HepG2 (cell line): ENCODE measurements around the gene GAS2L2.

Experiments used
- NFATC3 ChIP-seq: sonication (generic); formaldehyde crosslinking; IDR thresholded peaks from 2 replicates; pipeline ENCODE4 v1.5.1; 2020; ENCODE audit warnings: mild to moderate bottlenecking, missing genetic modification reagents
- PHF8 ChIP-seq: sonication (generic); formaldehyde crosslinking; IDR thresholded peaks from 2 replicates; pipeline ENCODE4 v1.5.0; 2020; ENCODE audit warnings: missing genetic modification reagents
- RAD21 ChIP-seq: fragments of 450-650 bp; formaldehyde crosslinking; IDR thresholded peaks from 2 replicates; pipeline ENCODE4 v1.5.0; 2020; ENCODE audit warnings: mild to moderate bottlenecking
- TCF12 ChIP-seq, 2 experiments: fragments of 450-650 bp in 1 of 2; sonication (generic) in 1 of 2; formaldehyde crosslinking in 1 of 2; IDR thresholded peaks; 2 replicates each; pipeline versions ENCODE4 v1.6.1 to v1.8.0; 2017 to 2022; ENCODE audit warnings: antibody characterized with exemption in 1 of 2, mild to moderate bottlenecking in 1 of 2, missing genetic modification reagents in 1 of 2, moderate library complexity in 1 of 2
- TF ChIP-seq, protein P1 (sequence below): IDR thresholded peaks from 2 replicates; pipeline ENCODE4 v1.6.1; 2016; ENCODE audit warnings: mild to moderate bottlenecking
- TF ChIP-seq, protein P2 (sequence below): sonication (generic); formaldehyde crosslinking; IDR thresholded peaks from 2 replicates; pipeline ENCODE4 v1.5.0; 2020; ENCODE audit warnings: mild to moderate bottlenecking, missing genetic modification reagents, moderate library complexity
- TF ChIP-seq, protein P3 (sequence below), 2 experiments: sonication (generic) in 1 of 2; formaldehyde crosslinking in 1 of 2; IDR thresholded peaks; 2 replicates each; pipeline versions ENCODE4 v1.5.1 to v1.6.1; 2011 to 2020; ENCODE audit warnings: borderline replicate concordance in 1 of 2, low read depth in 1 of 2, low read length in 1 of 2, mild to moderate bottlenecking in 1 of 2, missing genetic modification reagents in 1 of 2, moderate library complexity in 1 of 2

DNA sequence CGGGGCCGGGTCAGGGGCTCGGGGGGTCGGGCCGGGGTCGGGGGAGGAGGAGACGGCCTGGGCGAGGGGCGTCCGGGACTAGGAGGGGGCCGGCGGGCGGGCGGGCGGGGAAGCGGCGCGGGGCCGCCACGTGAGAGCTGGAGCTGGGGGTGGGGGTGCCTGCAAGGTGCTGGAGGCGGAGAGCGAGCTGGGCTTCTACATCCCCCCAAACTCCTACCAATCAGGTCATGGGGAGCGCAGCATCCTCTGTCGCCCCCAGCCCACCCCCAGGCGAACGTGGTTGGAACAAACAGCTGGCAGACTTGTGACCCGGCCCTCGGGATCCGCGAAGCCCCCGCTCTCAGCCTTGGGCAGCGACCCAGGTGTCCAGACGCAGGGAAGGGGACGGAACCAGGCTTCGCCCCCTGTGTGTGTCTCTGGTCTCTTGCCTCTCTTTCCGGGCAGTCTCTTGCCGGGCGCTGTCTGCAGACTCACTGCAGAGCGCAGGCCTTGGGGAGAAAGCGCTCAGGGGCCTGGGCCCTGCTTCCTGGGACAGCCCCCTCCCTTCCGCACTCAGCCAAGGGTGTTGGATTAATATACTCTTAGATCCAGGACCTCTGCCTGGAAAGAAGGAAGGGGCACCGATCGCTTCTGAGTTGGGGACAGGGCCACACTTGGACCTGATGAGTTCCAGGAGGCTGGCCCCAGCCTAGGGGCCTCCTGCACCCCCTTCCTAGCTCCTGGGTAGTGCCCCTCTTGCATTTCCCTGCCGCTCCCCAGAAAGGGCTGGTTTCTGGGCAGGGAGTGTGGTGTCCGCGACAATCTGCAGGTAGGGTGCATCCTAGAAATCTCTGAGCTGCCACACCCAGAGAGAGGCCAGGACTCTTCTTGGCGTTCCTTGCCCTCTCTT, 20.9 kb downstream of the GAS2L2 start:
- no peak for TF ChIP-seq NFATC3 (CRISPR knock-in tag)
- TF ChIP-seq PHF8 (CRISPR knock-in tag): no peak; the same call in 1 of the 2 replicates
- TF ChIP-seq, protein P1, sequence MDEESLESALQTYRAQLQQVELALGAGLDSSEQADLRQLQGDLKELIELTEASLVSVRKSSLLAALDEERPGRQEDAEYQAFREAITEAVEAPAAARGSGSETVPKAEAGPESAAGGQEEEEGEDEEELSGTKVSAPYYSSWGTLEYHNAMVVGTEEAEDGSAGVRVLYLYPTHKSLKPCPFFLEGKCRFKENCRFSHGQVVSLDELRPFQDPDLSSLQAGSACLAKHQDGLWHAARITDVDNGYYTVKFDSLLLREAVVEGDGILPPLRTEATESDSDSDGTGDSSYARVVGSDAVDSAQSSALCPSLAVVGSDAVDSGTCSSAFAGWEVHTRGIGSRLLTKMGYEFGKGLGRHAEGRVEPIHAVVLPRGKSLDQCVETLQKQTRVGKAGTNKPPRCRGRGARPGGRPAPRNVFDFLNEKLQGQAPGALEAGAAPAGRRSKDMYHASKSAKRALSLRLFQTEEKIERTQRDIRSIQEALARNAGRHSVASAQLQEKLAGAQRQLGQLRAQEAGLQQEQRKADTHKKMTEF (CRISPR knock-in tag): no peak
- TF ChIP-seq, protein P2, sequence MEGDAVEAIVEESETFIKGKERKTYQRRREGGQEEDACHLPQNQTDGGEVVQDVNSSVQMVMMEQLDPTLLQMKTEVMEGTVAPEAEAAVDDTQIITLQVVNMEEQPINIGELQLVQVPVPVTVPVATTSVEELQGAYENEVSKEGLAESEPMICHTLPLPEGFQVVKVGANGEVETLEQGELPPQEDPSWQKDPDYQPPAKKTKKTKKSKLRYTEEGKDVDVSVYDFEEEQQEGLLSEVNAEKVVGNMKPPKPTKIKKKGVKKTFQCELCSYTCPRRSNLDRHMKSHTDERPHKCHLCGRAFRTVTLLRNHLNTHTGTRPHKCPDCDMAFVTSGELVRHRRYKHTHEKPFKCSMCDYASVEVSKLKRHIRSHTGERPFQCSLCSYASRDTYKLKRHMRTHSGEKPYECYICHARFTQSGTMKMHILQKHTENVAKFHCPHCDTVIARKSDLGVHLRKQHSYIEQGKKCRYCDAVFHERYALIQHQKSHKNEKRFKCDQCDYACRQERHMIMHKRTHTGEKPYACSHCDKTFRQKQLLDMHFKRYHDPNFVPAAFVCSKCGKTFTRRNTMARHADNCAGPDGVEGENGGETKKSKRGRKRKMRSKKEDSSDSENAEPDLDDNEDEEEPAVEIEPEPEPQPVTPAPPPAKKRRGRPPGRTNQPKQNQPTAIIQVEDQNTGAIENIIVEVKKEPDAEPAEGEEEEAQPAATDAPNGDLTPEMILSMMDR (CRISPR knock-in tag): no peak
- TF ChIP-seq, protein P3, sequence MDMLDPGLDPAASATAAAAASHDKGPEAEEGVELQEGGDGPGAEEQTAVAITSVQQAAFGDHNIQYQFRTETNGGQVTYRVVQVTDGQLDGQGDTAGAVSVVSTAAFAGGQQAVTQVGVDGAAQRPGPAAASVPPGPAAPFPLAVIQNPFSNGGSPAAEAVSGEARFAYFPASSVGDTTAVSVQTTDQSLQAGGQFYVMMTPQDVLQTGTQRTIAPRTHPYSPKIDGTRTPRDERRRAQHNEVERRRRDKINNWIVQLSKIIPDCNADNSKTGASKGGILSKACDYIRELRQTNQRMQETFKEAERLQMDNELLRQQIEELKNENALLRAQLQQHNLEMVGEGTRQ (IDR thresholded peaks at IDR 0.05; ENCODE audit: low read depth, low read length): no peak
- TF ChIP-seq, protein P3 (CRISPR knock-in tag; IDR thresholded peaks at IDR 0.05; ENCODE audit: borderline replicate concordance): no peak
- no peak for TF ChIP-seq TCF12 (IDR thresholded peaks at IDR 0.05)
- TF ChIP-seq TCF12 (CRISPR knock-in tag; IDR thresholded peaks at IDR 0.05): no peak
- TF ChIP-seq RAD21 (CRISPR knock-in tag): peak; percentile 13; the same call in 1 of the 2 replicates
